ENCODE measurements around the gene KRT86. TPM values are rescaled to one million over a fixed set of nuclear protein-coding genes. Genes with fewer than 3 reads are reported as not detected.
A peak's percentile ranks its signal among the peaks of the same experiment; 100 is the strongest.

Gene KRT86
- total and polyA plus RNA-seq, 9 of the 15 experiments (the other 6 are each of a cell fraction or from before 2014, with no cell fraction given): not detected

GRCh38 chr12:52280319-52280795 is 5.9 kb downstream of the KRT86 start (continued):
- TF ChIP-seq RREB1 (CRISPR knock-in tag; IDR thresholded peaks at IDR 0.05) (no peak), SAFB2 (IDR thresholded peaks at IDR 0.05; ENCODE audit: borderline replicate concordance, low read depth, low read length, severe bottlenecking) (no peak), SMAD1 (IDR thresholded peaks at IDR 0.05; ENCODE audit: low read depth, low read length, partially characterized antibody) (no peak), NFIX (CRISPR knock-in tag; IDR thresholded peaks at IDR 0.05; ENCODE audit: low read depth) (no peak), ZNF766 (CRISPR knock-in tag; conservative IDR thresholded peaks at IDR 0.05) (0 out of 2 replicates have a peak, but pooled peaks have one; percentile 20), ZNF140 (CRISPR knock-in tag; IDR thresholded peaks at IDR 0.05) (no peak), FOSL1 (tag; conservative IDR thresholded peaks at IDR 0.05) (peak; percentile 48), ZSCAN32 (CRISPR knock-in tag; IDR thresholded peaks at IDR 0.05) (peak; percentile 93), PRPF4 (IDR thresholded peaks at IDR 0.05; ENCODE audit: insufficient read depth, low read depth, low read length, poor library complexity, severe bottlenecking) (no peak), ZNF764 (CRISPR knock-in tag; IDR thresholded peaks at IDR 0.05; ENCODE audit: low read depth) (no peak), SRF (CRISPR knock-in tag; IDR thresholded peaks at IDR 0.05) (peak in 1 of 2 experiments; percentile 55; a peak in 1 of 4 replicates), ATF3 (IDR thresholded peaks at IDR 0.05) (peak; percentile 97), ATF3 (CRISPR knock-in tag; conservative IDR thresholded peaks at IDR 0.05) (no peak), ZNF3 (CRISPR knock-in tag; IDR thresholded peaks at IDR 0.05) (no peak), ZNF785 (CRISPR knock-in tag; IDR thresholded peaks at IDR 0.05) (no peak), NR1H2 (CRISPR knock-in tag; IDR thresholded peaks at IDR 0.05) (no peak), ZNF184 (CRISPR knock-in tag; IDR thresholded peaks at IDR 0.05) (no peak), MNT (conservative IDR thresholded peaks at IDR 0.05) (no peak), ZNF324 (CRISPR knock-in tag; IDR thresholded peaks at IDR 0.05) (no peak), TBP (optimal IDR thresholded peaks at IDR 0.05; ENCODE audit: low read depth, low read length) (no peak), CEBPG (CRISPR knock-in tag; IDR thresholded peaks at IDR 0.05) (peak; percentile 93), CEBPG (tag; conservative IDR thresholded peaks at IDR 0.05 in 1 of 2, IDR thresholded peaks at IDR 0.05 in 1 of 2) (peak; percentile 96 to 99)
